Keratinocyte (primary cell): Measurements from ENCODE around the gene PLGRKT. TPM values are rescaled to one million over a fixed set of nuclear protein-coding genes. Genes with fewer than 3 reads are reported as not detected.

Source experiments
- DNase-seq: peaks from one replicate; pipeline ENCODE4 v3.0.0-alpha.2; 2011; ENCODE audit warnings: low read depth, missing footprints, low spot score
- FAIRE-seq: peaks from 2 replicates; lab custom pipeline; 2011; peaks lifted over from hg19 to GRCh38; lab: Jason Lieb, UNC
- H2AFZ ChIP-seq: 2 replicates; pipeline ENCODE4 v1.6.0; 2012; ENCODE audit warnings: low read length, control low read depth, inconsistent platforms; ENCODE audit not compliant: control insufficient read depth
- H3K27ac ChIP-seq: 2 replicates; pipeline ENCODE4 v1.5.1; 2011; ENCODE audit warnings: low read length; ENCODE audit not compliant: control insufficient read depth, insufficient read depth
- H3K27me3 ChIP-seq: 3 replicates; pipeline ENCODE4 v1.6.0; 2011; ENCODE audit warnings: low read length; ENCODE audit not compliant: control insufficient read depth, insufficient read depth; ENCODE audit errors: extremely low read depth
- H3K36me3 ChIP-seq, 2 experiments: 2 replicates in 1 of 2; 3 replicates in 1 of 2; pipeline ENCODE4 v1.5.1; 2011; ENCODE audit warnings: low read length in 2 of 2, mild to moderate bottlenecking in 1 of 2; ENCODE audit not compliant: control insufficient read depth in 2 of 2, insufficient read depth in 2 of 2; ENCODE audit errors: extremely low read depth in 1 of 2
- H3K4me1 ChIP-seq: 3 replicates; pipeline ENCODE4 v1.5.1; 2011; ENCODE audit warnings: low read length; ENCODE audit not compliant: control insufficient read depth, insufficient read depth; ENCODE audit errors: extremely low read depth
- H3K4me2 ChIP-seq: 3 replicates; pipeline ENCODE4 v1.6.0; 2011; ENCODE audit warnings: low read depth, low read length; ENCODE audit not compliant: control insufficient read depth, insufficient read depth; ENCODE audit errors: extremely low read depth
- H3K4me3 ChIP-seq, 3 experiments: fragments of 200-600 bp in 1 of 3; sonication (generic) in 1 of 3; 2 replicates in 2 of 3; 3 replicates in 1 of 3; pipeline ENCODE4 v1.5.1; 2011 to 2016; ENCODE audit warnings: low read length in 3 of 3, mild to moderate bottlenecking in 3 of 3, control low read depth in 2 of 3, inconsistent platforms in 1 of 3, low read depth in 1 of 3, mixed read lengths in 1 of 3, mixed run types in 1 of 3, moderate library complexity in 1 of 3; ENCODE audit not compliant: control insufficient read depth in 2 of 3, insufficient read depth in 2 of 3; ENCODE audit errors: extremely low read depth in 1 of 3
- H3K79me2 ChIP-seq: 2 replicates; pipeline ENCODE4 v1.6.0; 2012; ENCODE audit warnings: low read length; ENCODE audit not compliant: control insufficient read depth, insufficient read depth
- H3K9ac ChIP-seq: 3 replicates; pipeline ENCODE4 v1.6.0; 2011; ENCODE audit warnings: low read length; ENCODE audit not compliant: control insufficient read depth, insufficient read depth; ENCODE audit errors: extremely low read depth
- H3K9me1 ChIP-seq: 3 replicates; pipeline ENCODE4 v1.6.0; 2011; ENCODE audit warnings: low read length; ENCODE audit not compliant: control insufficient read depth, insufficient read depth; ENCODE audit errors: extremely low read depth
- H3K9me3 ChIP-seq: 2 replicates; pipeline ENCODE4 v1.5.1; 2012; ENCODE audit warnings: low read depth, low read length; ENCODE audit not compliant: control insufficient read depth
- H4K20me1 ChIP-seq: 3 replicates; pipeline ENCODE4 v1.6.0; 2011; ENCODE audit warnings: low read length; ENCODE audit not compliant: control insufficient read depth, insufficient read depth; ENCODE audit errors: extremely low read depth
- CTCF ChIP-seq, 3 experiments: IDR thresholded peaks in 1 of 3; conservative IDR thresholded peaks in 1 of 3; optimal IDR thresholded peaks in 1 of 3; 2 replicates in 2 of 3; 3 replicates in 1 of 3; pipeline versions ENCODE3 to v1.5.1; 2011; ENCODE audit warnings: low read length in 3 of 3, mild to moderate bottlenecking in 3 of 3, moderate library complexity in 2 of 3, control low read depth in 1 of 3, inconsistent platforms in 1 of 3; ENCODE audit not compliant: insufficient read depth in 2 of 3; ENCODE audit errors: extremely low read depth in 1 of 3
- EZH2 ChIP-seq: IDR thresholded peaks from one replicate; pipeline ENCODE4 v1.6.1; 2012; ENCODE audit warnings: inconsistent platforms, mild to moderate bottlenecking, low read length, moderate library complexity
- dilution Hi-C: fragments of 300-500 bp; cut with MboI; formaldehyde crosslinking; loops from one replicate; pipeline ENCODE4 v1.7.0; 2020; ENCODE audit warnings: low sequenced_read_pairs; ENCODE audit not compliant: extremely low pct_ligation_motif_present
- polyA plus RNA-seq, 5 experiments: library from polyadenylated mRNA; depleted of rRNA in 3 of 5; stranded (reverse) in 3 of 5; stranded (forward) in 1 of 5; unstranded in 1 of 5; fragments of >200 nt; gene quantifications; 1 replicate in 1 of 5; 2 replicates in 3 of 5; 3 replicates in 1 of 5; pipeline versions ENCODE4 v1.2.1 to v1.2.3, GENCODE V29; 2011 to 2012; ENCODE audit warnings: missing spikeins in 2 of 5, low read depth in 1 of 5, low replicate concordance in 1 of 5

PLGRKT gene
- polyA plus RNA-seq, 1 donor (not counting 4 experiments of a cell fraction or from before 2014, with no cell fraction given): 35.2 TPM

- no peak overlapping the region for H3K4me3 ChIP-seq
- peak; percentile 44 to 78 (median 54) for TF ChIP-seq CTCF (optimal IDR thresholded peaks at IDR 0.05 in 1 of 3, IDR thresholded peaks at IDR 0.05 in 1 of 3, conservative IDR thresholded peaks at IDR 0.05 in 1 of 3; ENCODE audit: extremely low read depth in 1 of 3, insufficient read depth in 2 of 3, low read length in 3 of 3)
- TF ChIP-seq EZH2: no peak
- H3K27me3 ChIP-seq: no peaks in the 10 kb centered on the region
- DNase-seq: no peak
- H3K9me3 ChIP-seq: no peaks in the 10 kb centered on the region
- dilution Hi-C loops: no loop called here
- H3K9ac ChIP-seq: no peak overlapping the region
- H3K9me1 ChIP-seq: no peaks in the 10 kb centered on the region
- H2AFZ ChIP-seq: no peak overlapping the region
- peaks cover 34% of the 10 kb centered on the region for H3K4me1 ChIP-seq
- peak; percentile 86 for FAIRE-seq
- peaks cover 5% of the 10 kb centered on the region for H3K79me2 ChIP-seq
- H3K4me2 ChIP-seq: no peak overlapping the region
- no peaks in the 10 kb centered on the region for H3K36me3 ChIP-seq
- H3K27ac ChIP-seq: no peak overlapping the region
- no peaks in the 10 kb centered on the region for H4K20me1 ChIP-seq
These were observed 4.8 kb upstream of the PLGRKT start for GRCh38 chr9:5442400-5443011.

GRCh38 chr9:5441043-5441442, 3.3 kb upstream of the PLGRKT start:
- peak in 1 of 3 experiments; percentile 9 for TF ChIP-seq CTCF (optimal IDR thresholded peaks at IDR 0.05 in 1 of 3, IDR thresholded peaks at IDR 0.05 in 1 of 3, conservative IDR thresholded peaks at IDR 0.05 in 1 of 3; ENCODE audit: extremely low read depth in 1 of 3, insufficient read depth in 2 of 3, low read length in 3 of 3)
- TF ChIP-seq EZH2: no peak
- Histone ChIP-seq H3K79me2 (peaks cover 5% of the 10 kb centered on the region), H4K20me1 (no peaks in the 10 kb centered on the region), H3K27me3 (no peaks in the 10 kb centered on the region), H3K27ac (no peak overlapping the region), H3K9ac (no peak overlapping the region), H3K4me3 (no peak overlapping the region), H3K4me1 (peaks cover 31% of the 10 kb centered on the region), H2AFZ (no peak overlapping the region), H3K9me1 (peaks cover under 1% of the 10 kb centered on the region), H3K4me2 (peak overlapping the region; percentile 27), H3K36me3 (peaks cover 0 to under 1% of the 10 kb centered on the region in 2 experiments), H3K9me3 (no peaks in the 10 kb centered on the region)
- FAIRE-seq: peak; percentile 68
- dilution Hi-C loops: no loop called here
- DNase-seq: no peak
